ENCODE data around the gene THRAP3. TPM values are rescaled to one million over a fixed set of nuclear protein-coding genes. Genes with fewer than 3 reads are reported as not detected.
"Not testable (repeated sequence)": the region's sequence is repeated elsewhere in the genome, so short reads cannot be mapped to it uniquely, and the experiment has no call there.

The THRAP3 gene
- total RNA-seq, 1 donor from 2014 or later: 80.6 TPM

DNA sequence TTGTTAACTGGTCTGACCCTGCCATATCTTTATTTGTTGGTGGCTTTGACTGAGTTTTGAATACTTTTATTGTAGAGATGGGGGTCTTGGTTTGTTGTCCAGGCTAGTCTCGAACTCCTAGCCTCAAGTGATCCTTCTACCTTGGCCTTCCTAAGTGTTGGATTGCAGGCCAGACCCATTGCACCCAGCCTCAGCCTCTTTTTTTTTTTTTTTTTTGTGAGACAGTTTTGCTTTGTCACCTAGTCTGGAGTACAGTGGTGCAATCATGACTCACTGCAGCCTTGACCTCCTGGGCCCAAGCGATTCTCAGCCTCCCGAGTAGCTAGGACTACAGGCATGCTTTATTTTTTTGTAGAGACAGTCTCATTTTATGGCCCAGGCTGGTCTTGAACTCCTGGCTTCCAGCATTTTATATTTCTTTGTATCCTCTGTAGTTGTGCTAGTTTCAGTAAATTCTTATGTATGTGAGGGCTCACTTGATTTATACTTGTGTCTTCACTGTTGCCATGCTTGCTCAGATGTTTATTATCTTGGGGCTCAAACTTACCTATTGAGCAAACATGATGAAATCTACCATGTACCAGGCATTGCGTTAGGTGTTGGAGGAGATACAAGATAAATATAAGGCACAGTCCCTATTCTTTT lies 24.1 kb downstream of the THRAP3 start:
- DNase-seq: no peak

DNA sequence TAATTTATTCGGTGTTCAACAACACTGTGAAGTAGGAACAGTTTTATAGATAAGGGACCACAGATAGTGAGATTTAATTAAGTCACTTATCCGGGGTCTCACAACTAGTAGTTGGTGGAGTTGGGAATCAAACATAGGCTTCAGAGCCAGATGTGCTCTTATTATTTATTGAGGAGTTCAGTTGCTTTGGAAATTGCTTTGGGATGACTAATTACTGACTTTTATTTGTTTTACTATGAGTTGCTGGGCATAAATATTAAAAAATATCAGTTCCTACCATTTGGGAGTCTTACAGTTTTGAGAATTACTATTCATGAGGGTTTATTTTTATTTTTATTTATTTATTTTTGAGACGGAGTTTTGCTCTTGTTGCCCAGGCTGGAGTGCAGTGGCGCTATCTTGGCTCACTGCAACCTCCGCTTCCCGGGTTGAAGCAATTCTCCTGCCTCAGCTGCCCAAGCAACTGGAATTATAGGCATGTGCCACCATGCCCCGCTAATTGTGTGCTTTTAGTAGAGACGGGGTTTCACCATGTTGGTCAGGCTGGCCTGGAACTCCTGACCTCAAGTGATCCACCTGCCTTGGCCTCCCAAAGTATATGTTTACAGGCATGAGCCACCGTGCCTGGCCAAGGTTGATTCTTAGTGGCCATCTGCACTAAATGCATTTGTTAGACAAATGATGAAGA lies 27.7 kb downstream of the THRAP3 start:
- no peak for DNase-seq

DNA sequence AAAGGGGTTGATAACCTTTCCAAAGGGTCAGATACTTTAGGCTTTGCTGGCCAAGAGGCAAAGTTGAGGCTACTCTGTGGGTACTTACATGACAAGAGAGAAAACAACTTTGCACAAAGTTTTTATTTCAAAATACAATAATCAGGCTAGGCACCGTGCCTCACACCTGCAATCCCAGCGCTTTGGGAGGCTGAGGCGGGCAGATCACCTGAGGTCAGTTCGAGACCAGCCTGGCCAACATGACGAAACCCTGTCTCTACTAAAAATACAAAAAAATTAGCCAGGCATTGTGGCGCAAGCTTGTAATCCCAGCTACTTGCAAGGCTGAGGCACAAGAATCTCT lies 28.2 kb downstream of the THRAP3 start:
- not testable (repeated sequence) for DNase-seq

DNA sequence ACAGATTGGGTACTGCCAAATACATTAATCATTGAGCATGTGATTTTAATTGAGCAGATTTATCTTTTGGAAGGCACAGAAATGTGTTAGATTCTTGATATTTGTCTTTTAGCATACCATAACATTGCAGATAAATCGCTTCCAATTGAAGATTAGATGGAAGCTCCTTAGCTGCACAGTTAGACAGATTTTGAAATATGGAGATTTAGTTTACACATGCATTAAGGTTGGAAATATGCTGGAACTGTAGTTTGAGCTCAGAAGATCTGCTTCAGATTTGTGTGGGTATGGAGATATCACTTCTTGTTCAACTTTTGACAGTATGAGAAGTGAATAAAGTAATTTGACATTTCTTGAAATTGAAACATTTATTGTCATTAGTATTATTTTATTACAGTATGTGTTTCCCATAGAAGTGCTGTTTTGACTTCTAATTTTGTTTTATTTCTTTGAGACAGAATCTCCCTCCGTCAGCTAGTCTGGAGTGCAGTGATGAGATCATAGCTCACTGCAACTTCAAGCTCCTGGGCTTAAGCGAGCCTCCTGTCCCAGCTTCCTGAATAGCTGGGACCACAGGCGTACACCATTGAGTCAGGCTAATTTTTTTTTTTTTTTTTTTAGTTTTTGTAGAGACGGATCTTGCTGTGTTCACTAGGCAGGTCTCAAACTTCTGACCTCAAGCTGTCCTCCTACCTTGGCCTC lies 29.1 kb downstream of the THRAP3 start:
- DNase-seq: no peak

DNA sequence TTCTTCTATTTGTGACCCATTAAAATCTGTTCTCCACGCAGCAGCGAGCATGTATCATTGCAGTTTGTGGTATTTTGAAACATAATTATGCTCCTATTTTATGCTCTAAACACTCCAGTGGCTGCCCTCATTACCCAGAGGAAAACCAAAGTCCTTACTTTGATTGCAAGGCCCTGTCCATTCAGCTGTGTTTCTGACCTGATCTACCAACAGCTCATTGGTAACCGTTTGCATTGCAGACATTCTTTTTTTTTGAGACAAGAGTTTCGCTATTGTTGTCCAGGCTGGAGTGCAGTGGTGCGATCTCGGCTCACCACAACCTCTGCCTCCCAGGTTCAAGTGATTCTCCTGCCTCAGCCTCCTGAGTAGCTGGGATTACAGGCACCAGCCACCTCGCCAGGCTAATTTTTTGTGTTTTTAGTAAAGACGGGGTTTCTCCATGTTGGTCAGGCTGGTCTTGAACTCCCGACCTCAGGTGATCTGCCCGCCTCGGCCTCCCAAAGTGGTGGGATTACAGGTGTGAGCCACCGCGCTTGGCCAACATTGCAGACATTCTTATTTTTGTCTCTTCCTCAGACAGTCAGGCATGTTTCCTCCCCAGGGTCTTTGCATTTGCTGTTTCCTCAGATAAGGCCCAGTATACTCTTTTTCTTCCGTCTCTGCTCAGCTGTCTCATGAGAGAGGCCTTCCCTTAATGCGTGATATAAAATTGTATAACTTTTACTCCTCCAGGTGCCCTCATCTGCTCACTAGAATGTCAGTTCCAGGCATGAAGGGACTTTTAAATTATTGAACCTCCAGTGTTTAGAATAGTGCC lies 32.5 kb downstream of the THRAP3 start:
- DNase-seq: no peak

DNA sequence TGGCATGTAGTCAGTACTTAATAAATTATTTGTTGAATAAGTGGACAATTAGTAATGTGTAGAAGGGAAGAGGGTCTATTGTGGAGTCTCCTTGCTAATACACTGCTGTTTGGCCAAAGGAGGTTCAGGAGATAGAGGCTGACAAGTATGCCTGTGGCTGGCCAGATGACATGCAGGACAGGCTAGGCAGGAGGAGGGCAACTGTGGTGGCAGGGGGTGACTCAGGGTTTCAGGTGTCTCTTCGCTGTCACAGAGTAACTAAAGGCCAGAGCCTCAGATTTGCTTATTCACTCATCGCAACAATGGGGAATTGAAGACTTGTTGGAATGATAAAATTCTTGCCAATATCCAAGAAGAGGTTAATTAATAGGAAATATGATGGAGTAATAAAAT lies 33.1 kb downstream of the THRAP3 start:
- DNase-seq: no peak

DNA sequence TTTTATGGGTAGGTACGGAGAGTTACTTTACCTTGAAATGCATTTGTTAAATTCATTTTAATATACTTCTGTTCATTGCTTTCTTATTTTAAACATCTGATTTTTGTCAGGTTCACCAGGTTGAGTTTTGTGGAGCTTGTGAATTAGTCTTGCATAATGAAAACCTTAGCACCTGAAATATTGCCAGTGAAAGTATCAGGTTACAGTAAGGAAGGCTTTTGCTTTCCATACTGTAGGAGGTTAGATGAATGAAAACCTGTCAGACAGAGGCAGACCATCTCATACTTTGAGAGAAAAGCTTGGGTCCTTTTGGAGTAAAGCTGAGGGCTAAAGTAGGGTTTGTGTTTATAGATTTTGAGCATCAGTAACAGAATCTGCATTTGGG lies 34.7 kb downstream of the THRAP3 start:
- no peak for DNase-seq

DNA sequence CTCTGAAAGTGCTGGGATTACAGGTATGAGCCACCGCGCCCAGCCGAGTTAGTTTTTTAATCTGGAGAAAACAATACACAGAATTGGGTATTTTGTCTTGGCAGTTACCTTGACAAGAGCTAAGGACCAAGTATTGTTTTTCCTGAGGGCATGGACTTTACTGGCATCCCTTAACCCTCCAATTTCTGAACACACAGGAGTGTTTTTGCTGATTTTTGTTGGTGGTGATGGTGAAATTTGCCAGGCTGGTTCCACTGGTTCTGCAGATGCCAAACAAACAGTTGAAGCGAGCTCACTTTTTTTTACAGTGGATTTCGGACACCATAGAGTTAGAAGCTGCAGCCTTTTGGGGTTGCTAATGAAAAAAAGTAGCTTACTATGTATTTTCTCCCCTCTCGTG lies 44.7 kb downstream of the THRAP3 start:
- no peak for DNase-seq

DNA sequence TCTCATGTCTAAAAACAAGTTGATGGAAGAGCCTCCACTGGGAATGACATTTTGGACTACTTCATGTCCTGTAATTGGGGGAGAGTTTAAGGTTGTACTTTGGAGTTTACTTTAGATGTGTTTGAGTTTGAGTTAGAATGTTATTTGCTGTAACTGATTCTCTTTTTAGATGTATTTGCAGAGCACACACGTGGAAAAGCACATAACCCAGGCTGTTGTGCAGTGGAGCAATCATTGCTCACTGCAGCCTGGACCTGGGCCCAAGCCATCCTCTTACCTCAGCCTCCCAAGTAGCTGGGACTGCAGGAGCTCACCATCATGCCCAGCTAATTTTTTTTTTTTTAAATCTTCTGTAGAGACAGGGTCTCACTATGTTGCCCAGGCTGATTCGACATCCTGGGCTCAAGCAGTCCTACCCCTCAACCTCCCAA lies 45.2 kb downstream of the THRAP3 start:
- no peak for DNase-seq

DNA sequence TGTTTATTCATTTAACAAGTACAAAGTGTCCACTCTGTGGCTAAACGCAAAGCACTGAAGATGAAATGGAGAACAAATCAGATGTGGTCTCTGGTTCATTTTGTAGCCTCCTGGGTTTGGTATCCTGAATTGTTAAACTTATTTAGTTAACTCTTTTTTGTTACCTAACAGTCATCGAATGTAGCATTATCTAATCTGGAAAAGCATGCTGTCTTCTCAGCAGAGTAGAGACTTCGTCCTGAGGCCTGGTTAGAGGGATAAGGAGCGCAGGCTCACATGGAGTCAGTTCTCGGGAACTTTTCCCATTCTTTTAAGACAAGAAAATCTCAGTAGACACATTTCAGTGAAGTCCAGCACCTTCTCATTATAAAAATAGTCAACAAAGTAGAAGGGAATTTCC lies 48.8 kb downstream of the THRAP3 start:
- no peak for DNase-seq

DNA sequence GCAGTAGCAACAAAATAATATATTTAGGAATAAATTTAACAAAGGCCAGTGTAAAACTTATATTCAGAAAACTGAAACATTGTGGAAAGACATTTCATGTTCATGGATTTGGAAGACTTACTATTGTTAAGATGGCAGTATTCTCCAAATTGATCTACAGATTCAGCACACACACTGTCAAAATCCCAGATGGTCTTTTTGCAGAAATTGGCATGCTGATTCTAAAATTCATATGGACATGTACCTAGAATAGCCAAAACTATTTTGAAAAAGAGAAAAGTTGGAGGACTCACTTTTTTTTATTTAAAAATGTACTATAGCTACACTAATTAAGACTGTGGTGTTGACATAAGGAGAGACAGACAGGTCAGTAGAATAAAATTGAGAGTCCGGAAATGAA lies 50.0 kb downstream of the THRAP3 start:
- no peak for DNase-seq

DNA sequence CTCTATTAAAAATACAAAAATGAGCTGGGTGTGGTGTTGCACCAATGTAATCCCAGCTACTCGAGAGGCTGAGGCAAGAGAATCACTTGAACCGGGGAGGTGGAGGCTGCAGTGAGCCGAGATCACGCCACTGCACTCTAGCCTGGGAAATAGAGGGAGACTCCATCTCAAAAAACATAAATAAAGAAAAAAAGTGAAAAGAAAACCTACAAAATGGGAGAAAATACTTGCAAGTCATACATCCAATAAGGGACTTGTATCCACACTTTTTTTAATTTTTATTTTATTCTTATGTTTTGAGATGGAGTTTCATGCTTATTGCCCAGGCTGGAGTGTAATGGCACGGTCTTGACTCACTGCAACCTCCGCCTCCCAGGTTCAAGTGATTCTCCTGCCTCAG lies 52.4 kb downstream of the THRAP3 start:
- DNase-seq: no peak

DNA sequence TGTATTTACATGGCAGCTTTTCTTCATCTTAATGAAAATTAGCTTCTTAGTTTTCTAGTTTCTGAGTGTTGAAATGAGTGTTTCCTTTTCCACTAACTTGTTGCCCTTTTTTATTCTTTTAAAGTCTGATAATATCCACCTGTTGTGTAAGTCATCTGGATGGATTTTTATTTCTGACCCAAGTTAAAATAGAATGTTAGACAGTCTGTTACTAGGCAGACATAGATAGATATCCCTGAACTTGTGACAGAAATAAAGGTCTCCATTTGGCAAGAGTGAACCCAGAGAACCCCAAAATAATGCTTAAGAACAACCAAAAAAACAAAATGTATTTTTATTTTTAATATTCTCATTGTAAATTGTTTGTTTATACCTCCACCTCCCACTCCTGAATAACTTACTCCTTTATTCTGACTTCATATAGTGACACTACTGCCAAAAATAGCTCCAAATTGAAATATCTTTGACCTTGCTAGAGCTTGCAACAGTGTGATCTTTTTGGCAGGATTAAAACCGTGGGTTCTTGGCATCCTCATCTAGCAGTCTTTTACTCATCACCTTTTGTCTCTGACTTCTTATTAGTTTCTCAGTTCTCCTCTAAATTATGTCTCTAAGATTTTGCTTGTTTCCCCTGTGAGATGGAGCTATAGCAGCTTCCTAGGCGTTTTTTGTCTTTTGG lies 55.0 kb downstream of the THRAP3 start:
- DNase-seq: no peak

DNA sequence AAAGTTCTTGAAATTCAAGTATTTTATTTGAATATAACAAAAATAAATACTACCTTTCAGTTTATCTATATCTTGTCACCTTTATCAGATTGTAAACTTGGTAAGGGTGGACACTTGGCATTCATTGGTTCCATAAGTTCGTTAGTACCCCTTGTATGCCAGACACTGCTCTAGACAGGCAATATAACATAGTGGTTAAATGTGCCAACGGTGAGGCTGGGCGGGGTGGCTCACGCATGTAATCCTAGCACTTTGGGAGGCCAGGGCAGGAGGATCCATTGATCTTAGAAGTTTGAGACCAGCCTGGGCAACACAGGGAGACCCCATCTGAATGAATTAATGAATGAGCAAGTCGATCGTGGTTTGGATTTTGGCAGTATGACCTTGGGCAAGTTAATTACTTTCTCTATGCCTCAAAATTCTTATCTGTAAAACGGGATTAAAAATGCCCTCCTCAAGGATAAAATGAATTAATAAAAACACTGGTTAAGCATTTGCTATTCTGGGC lies 55.6 kb downstream of the THRAP3 start:
- DNase-seq: no peak

DNA sequence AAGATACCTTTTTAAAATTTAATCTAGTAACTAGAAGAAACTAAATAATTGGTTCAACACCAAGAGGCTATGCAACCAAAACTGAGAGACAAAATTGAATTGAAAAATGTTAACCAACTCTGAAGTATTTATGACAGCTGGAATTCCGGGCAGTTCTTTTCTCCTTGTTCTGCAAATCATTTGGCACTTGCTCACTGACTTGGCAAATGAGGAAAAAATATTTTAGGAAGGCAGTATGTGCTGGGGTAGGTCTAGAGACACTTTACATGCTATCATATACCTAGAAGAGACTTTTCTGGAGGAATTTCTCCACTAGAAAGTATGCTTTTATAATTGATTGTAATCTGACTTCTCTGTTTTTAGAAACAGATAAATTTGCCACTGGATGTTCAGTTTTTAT lies 59.8 kb downstream of the THRAP3 start:
- DNase-seq: no peak

DNA sequence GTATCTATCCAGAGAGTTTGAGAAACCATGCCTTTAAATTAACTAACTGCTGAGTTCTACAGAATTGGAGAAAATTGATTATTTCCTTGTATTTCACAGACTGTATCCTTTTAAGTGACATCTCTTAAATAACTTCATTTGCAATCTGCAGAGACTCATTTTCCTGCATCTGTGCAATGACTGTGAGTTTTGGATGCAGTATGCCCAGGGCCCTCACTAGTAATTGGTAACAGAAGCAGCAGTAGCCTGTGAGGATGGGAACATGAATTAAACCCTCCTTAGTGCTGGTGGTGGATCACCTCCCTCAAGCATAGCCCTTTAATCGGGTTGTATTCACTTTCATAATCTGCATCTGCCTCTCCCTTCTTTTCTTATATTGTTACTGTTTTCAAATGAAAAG lies 60.3 kb downstream of the THRAP3 start:
- no peak for DNase-seq

DNA sequence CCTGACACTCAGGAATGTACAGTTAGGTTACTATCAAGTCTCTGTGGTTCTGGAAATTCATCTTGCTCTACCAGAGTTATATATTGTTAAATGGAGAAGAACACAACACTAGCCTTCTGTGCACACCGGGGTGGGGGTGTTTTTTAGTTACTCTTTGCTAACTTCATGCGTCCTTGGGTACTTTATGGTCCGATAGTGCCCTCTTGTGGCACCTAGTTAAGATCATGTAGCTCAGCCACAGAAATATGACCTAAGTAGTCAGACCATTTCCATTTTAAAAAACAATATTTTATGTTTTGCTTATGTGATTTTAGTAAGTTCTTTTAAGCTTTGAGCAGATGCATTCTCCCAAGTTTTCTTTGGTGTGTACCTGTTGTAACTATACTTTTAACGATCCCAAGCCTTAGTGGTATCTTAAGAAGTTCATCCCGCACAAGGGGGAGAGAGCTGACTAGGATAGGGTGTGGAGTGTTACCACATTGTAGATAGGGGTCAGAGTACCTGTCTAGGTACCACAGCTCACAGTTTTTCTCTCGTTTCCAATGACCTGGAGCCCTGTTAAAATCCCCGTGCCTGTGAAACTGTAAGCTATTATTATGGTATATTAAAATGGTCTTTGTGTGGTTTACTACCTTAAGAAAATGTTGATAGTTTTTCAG lies 61.3 kb downstream of the THRAP3 start:
- no peak for DNase-seq

DNA sequence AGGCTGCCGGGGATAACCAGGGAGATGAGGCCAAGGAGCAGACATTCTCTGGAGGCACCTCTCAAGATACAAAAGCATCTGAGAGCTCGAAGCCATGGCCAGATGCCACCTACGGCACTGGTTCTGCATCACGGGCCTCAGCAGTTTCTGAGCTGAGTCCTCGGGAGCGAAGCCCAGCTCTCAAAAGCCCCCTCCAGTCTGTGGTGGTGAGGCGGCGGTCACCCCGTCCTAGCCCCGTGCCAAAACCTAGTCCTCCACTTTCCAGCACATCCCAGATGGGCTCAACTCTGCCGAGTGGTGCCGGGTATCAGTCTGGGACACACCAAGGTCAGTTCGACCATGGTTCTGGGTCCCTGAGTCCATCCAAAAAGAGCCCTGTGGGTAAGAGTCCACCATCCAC lies 62.6 kb downstream of the THRAP3 start:
- DNase-seq: no peak

DNA sequence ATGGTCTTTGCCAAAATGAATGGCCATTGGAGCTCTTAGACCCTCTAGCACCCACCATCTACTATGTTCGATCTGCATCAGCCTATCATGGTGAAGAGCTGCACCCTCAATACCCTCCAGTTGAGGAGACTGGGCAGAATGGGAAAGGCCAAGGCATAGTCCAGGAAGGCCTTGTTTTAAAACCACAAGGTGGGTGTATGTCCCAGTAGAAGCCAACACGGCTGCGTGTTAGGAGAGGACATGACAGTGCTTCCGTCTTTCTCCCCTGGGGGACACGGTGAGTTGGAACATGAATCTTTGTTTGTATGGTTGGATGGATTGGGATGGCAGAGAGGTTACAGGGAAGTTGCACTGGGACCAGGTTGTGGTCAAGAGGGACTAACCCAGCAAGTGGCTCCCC lies 63.4 kb downstream of the THRAP3 start:
- no peak for DNase-seq

DNA sequence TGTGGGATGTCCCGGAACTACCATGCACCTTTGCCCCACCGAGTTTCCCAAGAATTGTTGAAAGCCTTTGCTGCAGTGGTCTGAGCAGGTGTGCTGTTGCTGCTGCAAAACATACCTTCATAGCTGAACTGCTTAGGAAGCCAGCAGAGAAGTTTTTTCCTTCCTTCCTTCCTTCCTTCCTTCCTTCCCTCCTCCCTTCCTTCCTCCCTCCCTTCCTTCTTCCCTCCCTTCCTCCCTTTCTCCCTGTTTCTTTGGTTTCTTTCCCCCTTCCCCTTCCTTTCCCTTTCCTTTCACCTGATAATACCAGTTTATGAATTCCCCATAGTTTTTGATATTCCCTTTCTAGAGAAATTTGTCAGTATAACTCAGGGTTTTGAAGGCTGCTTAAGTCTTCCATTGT lies 71.1 kb downstream of the THRAP3 start:
- DNase-seq: no peak

DNA sequence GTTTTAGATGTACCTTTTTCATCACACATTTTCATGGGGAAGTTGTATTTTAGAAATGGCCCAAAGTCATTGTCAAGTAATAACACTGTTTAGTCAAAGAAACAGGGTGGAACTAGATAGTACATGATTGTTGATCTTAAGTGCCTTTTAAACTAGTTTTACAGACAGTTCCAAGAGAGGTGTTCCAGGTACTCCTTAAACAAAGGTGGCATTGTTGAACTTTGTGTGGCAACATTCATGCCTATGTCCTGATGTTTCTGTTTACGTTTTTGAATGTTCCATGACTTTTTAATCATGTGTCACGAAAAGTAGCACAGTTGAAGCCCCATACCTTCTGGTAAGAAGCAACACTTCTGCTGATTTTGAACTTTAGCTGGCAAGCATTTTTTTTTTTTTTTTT lies 72.8 kb downstream of the THRAP3 start:
- DNase-seq: no peak

DNA sequence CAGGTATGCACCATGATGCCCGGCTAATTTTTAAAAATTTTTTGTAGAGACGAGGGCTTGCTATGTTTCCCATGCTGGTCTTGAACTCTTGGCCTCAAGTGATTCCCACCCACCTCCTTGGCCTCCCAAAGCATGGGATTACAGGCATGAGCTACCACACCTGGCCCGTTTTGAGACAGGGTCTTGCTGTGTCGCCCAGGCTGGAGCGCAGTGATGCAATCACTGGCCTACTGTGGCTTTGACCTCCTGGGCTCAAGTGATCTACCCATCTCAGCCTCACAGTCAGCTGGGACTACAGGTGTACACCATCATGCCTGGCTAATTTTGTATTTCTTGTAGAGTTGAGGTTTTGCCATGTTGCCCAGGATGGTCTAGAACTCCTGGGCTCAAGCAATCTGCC lies 74.4 kb downstream of the THRAP3 start:
- DNase-seq: no peak
